Measurements from ENCODE around the gene OR4D1. TPM values are rescaled to one million over a fixed set of nuclear protein-coding genes. Genes with fewer than 3 reads are reported as not detected.
"Not testable (repeated sequence)": the region's sequence is repeated elsewhere in the genome, so short reads cannot be mapped to it uniquely, and the experiment has no call there.

The OR4D1 gene
- total RNA-seq, 2 experiments from 2014 or later = 0.21 to 0.40 TPM

DNA sequence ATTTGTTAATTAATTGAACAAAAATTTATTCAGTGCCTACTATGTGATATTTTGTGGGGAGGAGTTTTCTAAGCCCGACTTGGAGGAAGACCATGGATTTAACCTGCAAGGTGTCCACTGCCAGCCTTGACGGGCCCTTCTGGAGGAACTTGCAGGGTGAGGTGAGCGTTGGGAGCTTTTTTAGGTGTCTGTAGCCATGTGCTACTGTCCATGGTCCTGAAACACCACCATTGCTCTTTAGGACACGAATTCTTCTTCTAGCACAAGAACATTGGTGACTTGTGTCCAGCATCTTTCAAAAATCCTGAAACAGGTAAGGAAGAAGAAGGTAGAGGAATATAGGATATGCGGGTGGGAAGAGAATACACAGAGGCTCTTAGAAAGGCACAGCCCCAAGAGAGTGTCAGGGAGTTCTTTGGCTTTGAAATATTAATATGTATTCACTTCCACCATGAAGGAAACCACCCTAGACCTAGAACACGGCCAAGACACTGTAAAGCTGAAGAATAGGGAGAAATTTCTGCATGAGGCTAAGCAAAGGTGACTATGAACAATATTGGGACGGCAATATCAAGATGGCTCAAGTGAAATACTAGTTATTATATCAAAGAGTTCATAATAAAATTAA lies 27.9 kb upstream of the OR4D1 start:
- peaks cover 6% of the 10 kb centered on the region for H3K4me1 Mint-ChIP-seq (ENCODE audit: low read depth)
- H3K4me3 Mint-ChIP-seq = no peak overlapping the region
- H3K27me3 Mint-ChIP-seq (ENCODE audit: low read depth) = no peaks in the 10 kb centered on the region
- H3K27ac Mint-ChIP-seq = no peak overlapping the region
- H3K36me3 Mint-ChIP-seq (ENCODE audit: low read depth) = no peaks in the 10 kb centered on the region
- CTCF ChIA-PET = no interaction called here
- DNase-seq = peak; percentile 66
- intact Hi-C loops (cut with micrococcal nuclease) = no loop called here
- H3K9me3 Mint-ChIP-seq = no peaks in the 10 kb centered on the region

DNA sequence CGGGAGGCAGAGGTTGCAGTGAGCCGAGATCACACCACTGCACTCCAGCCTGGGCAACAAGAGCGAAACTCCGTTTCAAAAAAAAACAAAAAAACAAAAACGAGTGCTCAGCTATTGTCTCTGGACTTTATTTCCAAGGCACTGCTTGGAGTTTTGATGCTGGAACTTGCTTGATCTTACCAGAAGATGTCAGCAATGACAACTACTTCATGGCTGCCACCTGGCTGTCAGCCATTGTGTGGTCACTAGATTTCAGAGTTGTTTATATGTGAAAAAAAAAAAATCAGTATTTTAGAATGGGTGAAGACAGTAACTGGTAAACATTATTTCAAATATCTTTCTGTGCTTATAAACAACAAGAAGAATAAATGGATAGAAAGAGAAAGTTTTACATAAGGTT lies 26.3 kb upstream of the OR4D1 start:
- DNase-seq = peak; percentile 40
- H3K9me3 Mint-ChIP-seq = no peaks in the 10 kb centered on the region

DNA sequence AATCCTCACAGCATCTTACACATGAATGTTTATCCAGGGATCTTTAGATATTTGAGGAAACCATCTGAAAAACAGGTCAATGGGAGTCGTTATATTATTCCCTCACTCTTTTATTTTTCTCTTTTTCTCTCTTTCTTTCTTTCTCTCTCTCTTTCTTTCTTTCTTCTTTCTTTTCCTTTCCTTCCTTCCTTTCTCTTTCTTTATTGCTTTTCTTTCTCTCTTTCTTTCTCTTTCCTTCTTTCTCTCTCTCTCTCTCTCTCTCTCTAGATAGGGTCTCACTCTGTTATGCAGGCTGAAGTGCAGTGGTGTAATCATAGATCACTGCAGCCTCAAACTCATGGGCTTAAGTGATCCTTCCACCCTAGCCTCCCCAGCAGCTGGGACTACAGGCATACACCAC lies 20.3 kb upstream of the OR4D1 start:
- Mint-ChIP-seq H3K9me3 (peaks cover 2% of the 10 kb centered on the region), H3K27ac (no peak overlapping the region), H3K4me1 (ENCODE audit: low read depth) (no peaks in the 10 kb centered on the region), H3K36me3 (ENCODE audit: low read depth) (no peaks in the 10 kb centered on the region), H3K4me3 (no peak overlapping the region), H3K27me3 (ENCODE audit: low read depth) (no peaks in the 10 kb centered on the region)
- CTCF ChIA-PET = no interaction called here
- intact Hi-C loops (cut with micrococcal nuclease) = no loop called here
- DNase-seq = no peak

More for the DNA sequence above, 26.3 kb upstream of the OR4D1 start:
- CTCF ChIA-PET = interaction anchor here (0.6 to 2.2 kb wide), 8 partner anchors 44 to 1075 kb away, joined by 3 to 17 read pairs (median 4); no protein-coding TSS in a partner anchor
- peaks cover 6% of the 10 kb centered on the region for H3K4me1 Mint-ChIP-seq (ENCODE audit: low read depth)
- no peaks in the 10 kb centered on the region for H3K36me3 Mint-ChIP-seq (ENCODE audit: low read depth)
- no peak overlapping the region for H3K27ac Mint-ChIP-seq
- intact Hi-C loops (cut with micrococcal nuclease) = loop anchor here (1.0 kb wide), 1 partner anchor 50 kb away; no protein-coding TSS in a partner anchor
- no peaks in the 10 kb centered on the region for H3K27me3 Mint-ChIP-seq (ENCODE audit: low read depth)
- no peak overlapping the region for H3K4me3 Mint-ChIP-seq

DNA sequence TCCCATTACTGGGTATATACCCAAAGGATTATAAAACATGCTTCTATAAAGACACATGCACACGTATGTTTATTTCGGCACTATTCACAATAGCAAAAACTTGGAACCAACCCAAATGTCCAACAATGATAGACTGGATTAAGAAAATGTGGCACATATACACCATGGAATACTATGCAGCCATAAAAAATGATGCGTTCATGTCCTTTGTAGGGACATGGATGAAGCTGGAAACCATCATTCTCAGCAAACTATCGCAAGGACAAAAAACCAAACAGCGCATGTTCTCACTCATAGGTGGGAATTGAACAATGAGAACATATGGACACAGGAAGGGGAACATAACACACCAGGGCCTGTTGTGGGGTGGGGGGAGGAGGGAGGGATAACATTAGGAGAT lies 15.5 kb upstream of the OR4D1 start:
- H3K27ac Mint-ChIP-seq; CTCF ChIA-PET; intact Hi-C loops (cut with micrococcal nuclease); H3K4me1 Mint-ChIP-seq (ENCODE audit: low read depth); H3K36me3 Mint-ChIP-seq (ENCODE audit: low read depth); H3K27me3 Mint-ChIP-seq (ENCODE audit: low read depth); DNase-seq; H3K4me3 Mint-ChIP-seq; H3K9me3 Mint-ChIP-seq: not testable (repeated sequence)

DNA sequence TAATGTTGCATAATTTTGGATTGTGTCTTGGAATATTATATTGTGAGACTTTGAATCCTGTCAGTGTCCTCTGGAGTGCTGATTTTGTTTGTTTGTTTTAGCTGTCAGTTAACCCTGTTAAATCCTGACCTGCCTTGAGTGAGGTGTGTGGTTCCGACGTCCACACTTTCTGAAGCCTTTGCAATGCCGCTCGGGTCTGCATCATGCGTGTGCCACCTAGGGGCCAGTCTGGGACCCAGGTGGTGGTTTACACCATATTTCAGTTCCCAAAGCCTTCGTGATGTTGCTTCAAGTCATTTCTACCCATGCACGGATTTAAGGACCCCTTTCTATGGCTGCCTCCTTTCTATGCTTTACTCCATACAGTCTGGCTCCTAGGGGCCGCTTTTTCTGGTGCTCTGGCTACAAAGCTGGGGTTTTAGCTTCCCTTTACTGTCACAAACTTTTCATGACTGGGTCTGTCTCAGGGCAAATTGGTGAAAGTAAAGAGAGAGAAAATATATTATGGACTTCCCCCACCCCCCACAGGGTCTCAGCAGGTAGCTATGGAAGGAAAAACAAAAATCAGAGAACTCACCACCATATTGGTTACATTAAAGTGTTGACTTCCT lies 11.4 kb upstream of the OR4D1 start:
- intact Hi-C loops (cut with micrococcal nuclease) = no loop called here
- DNase-seq = no peak
- H3K4me1 Mint-ChIP-seq (ENCODE audit: low read depth) = no peaks in the 10 kb centered on the region
- no peak overlapping the region for H3K27ac Mint-ChIP-seq
- CTCF ChIA-PET = interaction anchor here (1.7 kb wide), 1 partner anchor 63 kb away, joined by 4 read pairs; no protein-coding TSS in a partner anchor
- no peak overlapping the region for H3K4me3 Mint-ChIP-seq
- H3K36me3 Mint-ChIP-seq (ENCODE audit: low read depth) = no peaks in the 10 kb centered on the region
- H3K9me3 Mint-ChIP-seq = peaks cover 7% of the 10 kb centered on the region
- no peaks in the 10 kb centered on the region for H3K27me3 Mint-ChIP-seq (ENCODE audit: low read depth)

DNA sequence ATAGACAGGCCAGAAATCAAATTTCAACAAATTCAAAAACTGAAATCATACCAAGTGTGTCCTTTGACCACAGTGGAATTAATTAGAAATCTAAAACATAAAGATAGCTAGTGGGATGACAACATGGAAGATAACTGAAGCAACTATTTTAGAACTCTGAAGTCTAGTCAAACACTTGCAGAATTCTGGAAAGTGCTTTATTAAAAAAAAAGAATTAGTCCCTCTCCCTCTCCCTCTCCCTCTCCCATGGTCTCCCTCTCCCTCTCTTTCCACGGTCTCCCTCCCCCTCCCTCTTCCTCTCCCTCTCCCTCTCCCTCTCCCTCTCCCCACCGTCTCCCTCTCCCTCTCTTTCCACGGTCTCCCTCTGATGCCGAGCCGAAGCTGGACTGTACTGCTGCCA lies 6.7 kb upstream of the OR4D1 start:
- no peak overlapping the region for H3K4me3 Mint-ChIP-seq
- intact Hi-C loops (cut with micrococcal nuclease) = no loop called here
- H3K4me1 Mint-ChIP-seq (ENCODE audit: low read depth) = no peaks in the 10 kb centered on the region

DNA sequence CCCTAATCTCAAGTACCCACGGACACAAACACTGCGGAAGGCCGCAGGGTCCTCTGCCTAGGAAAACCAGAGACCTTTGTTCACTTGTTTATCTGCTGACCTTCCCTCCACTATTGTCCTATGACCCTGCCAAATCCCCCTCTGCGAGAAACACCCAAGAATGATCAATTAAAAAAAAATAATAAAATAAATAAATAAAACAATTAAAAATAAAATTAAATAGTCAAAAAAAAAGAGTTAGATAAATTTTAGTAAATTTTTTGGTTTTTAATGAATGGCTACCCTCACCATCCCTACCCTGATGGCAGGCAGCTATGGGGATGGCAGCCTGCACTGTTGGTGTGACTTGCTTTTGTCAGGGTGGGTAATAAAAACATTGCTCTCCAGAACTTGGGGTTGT lies 4.8 kb upstream of the OR4D1 start:
- H3K27me3 Mint-ChIP-seq (ENCODE audit: low read depth); CTCF ChIA-PET; DNase-seq; H3K27ac Mint-ChIP-seq; intact Hi-C loops (cut with micrococcal nuclease); H3K36me3 Mint-ChIP-seq (ENCODE audit: low read depth); H3K4me3 Mint-ChIP-seq; H3K4me1 Mint-ChIP-seq (ENCODE audit: low read depth): not testable (repeated sequence)
- H3K9me3 Mint-ChIP-seq = peaks cover 28% of the 10 kb centered on the region

More for the DNA sequence above, 6.7 kb upstream of the OR4D1 start:
- Mint-ChIP-seq H3K9me3 (peaks cover 24% of the 10 kb centered on the region), H3K36me3 (ENCODE audit: low read depth) (peaks cover 10% of the 10 kb centered on the region), H3K27me3 (ENCODE audit: low read depth) (no peaks in the 10 kb centered on the region), H3K27ac (no peak overlapping the region)
- CTCF ChIA-PET = interaction anchor here (1.1 to 1.2 kb wide), 2 partner anchors 39 to 59 kb away, joined by 3 to 4 read pairs; no protein-coding TSS in a partner anchor
- DNase-seq = no peak

DNA sequence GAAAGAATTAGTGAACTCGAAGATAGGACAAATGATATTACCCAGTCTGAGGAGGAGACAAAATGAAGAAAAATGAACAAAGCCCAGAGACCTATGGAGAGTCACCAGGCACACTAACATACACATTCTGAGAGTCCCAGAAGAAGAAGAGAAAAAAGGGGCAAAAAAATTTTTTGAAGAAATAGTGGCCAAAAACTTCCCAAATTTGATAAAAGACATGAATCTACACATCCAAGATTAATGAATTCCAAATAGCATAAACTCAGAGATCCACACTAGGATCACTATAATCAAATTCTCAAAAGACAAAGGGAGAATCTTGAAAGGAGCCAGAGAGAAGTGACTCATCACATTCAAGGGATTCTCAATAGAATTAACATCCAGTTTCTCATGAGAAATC lies 3.4 kb upstream of the OR4D1 start:
- Mint-ChIP-seq H3K27me3 (ENCODE audit: low read depth) (no peaks in the 10 kb centered on the region), H3K36me3 (ENCODE audit: low read depth) (peaks cover 10% of the 10 kb centered on the region), H3K4me1 (ENCODE audit: low read depth) (no peaks in the 10 kb centered on the region), H3K9me3 (peaks cover 29% of the 10 kb centered on the region), H3K4me3 (no peak overlapping the region), H3K27ac (no peak overlapping the region)
- intact Hi-C loops (cut with micrococcal nuclease) = no loop called here
- DNase-seq = no peak
- CTCF ChIA-PET = interaction anchor here (0.7 kb wide), 1 partner anchor 9 kb away, joined by 3 read pairs; no protein-coding TSS in a partner anchor

DNA sequence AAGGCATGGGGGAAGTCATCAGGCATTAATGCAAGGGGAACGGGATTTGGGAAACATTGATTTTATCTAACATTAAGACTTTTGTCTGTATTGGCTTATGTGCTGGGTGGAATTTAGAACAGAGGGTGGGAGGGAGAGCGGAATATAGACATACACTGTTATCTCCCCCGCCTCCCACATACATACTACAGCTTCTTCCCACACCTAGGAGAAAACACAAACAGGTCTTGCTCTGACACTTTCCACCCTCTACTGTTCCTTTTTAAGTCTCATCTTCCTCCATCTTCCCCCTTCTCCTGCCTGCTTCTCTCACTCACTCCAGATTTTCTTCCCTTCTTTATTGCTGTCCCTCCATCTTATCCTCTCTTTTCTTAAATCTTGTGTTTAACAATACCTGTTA lies 425 bp downstream of the OR4D1 start:
- no peak for DNase-seq
- H3K27ac Mint-ChIP-seq = no peak overlapping the region
- H3K4me3 Mint-ChIP-seq = no peak overlapping the region
- H3K4me1 Mint-ChIP-seq (ENCODE audit: low read depth) = peaks cover 25% of the 10 kb centered on the region
- peaks cover 29% of the 10 kb centered on the region for H3K9me3 Mint-ChIP-seq
- CTCF ChIA-PET = no interaction called here
- intact Hi-C loops (cut with micrococcal nuclease) = no loop called here
- peaks cover 10% of the 10 kb centered on the region for H3K36me3 Mint-ChIP-seq (ENCODE audit: low read depth)
- H3K27me3 Mint-ChIP-seq (ENCODE audit: low read depth) = no peaks in the 10 kb centered on the region

DNA sequence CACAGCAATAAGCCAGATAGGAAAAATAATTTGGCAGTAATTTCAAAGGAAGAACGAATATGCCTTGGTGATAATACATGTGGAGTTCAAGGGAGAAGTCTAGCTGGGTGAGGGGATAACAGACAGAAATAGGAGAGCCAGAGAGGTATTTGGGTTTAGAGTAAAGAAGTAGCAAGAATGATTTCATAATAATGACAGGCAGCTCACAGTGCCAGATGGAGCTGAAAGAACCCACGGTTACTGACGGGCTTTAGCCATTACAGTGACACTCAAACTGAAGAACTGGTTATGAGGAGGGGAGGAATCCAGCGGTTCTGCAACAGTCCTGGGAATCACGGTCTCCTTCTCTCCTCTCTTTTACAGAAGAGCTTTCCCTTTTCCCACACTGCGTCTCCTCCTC lies 2.2 kb downstream of the OR4D1 start:
- H3K4me1 Mint-ChIP-seq (ENCODE audit: low read depth) = peaks cover 38% of the 10 kb centered on the region
- H3K4me3 Mint-ChIP-seq = no peak overlapping the region

DNA sequence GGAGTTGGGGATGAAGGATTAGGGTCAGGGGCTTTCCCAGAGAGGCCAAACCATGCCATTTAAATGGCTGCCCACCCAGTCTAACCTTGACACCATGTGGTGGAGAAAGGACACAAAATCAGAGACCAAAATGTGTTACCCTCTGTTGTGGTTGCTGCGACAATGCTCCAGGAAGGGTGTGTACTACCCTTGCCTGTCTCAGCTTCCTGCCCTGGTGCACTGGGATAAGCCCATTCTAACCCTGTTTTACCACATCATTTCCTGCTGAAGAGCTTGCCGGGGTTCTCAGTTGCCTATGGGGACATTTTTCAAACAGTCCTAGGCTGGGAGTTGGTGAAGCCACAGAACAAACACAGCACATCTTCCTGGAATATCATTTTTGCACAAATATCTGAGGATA lies 4.9 kb downstream of the OR4D1 start:
- H3K27ac Mint-ChIP-seq = peak overlapping the region; percentile 79
- CTCF ChIA-PET = interaction anchor here (2.7 kb wide), 1 partner anchor 19 kb away, joined by 20 read pairs; no protein-coding TSS in a partner anchor
- H3K4me3 Mint-ChIP-seq = peak overlapping the region; percentile 43
- H3K4me1 Mint-ChIP-seq (ENCODE audit: low read depth) = peaks cover 48% of the 10 kb centered on the region
- no peaks in the 10 kb centered on the region for H3K36me3 Mint-ChIP-seq (ENCODE audit: low read depth)
- no peaks in the 10 kb centered on the region for H3K27me3 Mint-ChIP-seq (ENCODE audit: low read depth)
- peaks cover 2% of the 10 kb centered on the region for H3K9me3 Mint-ChIP-seq
- peak; percentile 72 for DNase-seq
- intact Hi-C loops (cut with micrococcal nuclease) = no loop called here

More for the DNA sequence above, 2.2 kb downstream of the OR4D1 start:
- Mint-ChIP-seq H3K27ac (no peak overlapping the region), H3K27me3 (ENCODE audit: low read depth) (no peaks in the 10 kb centered on the region), H3K36me3 (ENCODE audit: low read depth) (peaks cover 1% of the 10 kb centered on the region), H3K9me3 (peaks cover 17% of the 10 kb centered on the region)
- intact Hi-C loops (cut with micrococcal nuclease) = no loop called here
- DNase-seq = no peak
- CTCF ChIA-PET = interaction anchor here (0.6 to 1.2 kb wide), 2 partner anchors 289 to 712 kb away, joined by 3 to 4 read pairs; no protein-coding TSS in a partner anchor

DNA sequence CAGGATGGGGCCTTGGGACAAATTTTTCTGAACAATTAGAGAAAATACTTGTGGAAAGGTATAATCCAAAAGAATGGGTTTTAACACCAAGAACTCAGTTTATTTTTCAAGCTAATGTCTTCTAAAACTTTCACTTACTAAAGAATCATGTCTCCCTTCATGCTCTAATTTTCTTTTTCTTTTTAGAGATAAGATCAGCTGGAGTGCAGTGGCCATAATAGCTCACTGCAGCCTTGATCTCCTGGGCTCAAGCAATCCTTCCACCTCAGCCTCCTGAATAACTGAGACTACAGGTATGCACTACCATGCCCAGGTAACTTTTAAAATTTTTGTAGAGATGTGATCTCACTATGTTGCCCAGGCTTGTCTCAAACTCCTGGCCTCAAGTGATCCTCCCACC lies 5.5 kb downstream of the OR4D1 start:
- Mint-ChIP-seq H3K9me3 (no peaks in the 10 kb centered on the region), H3K36me3 (ENCODE audit: low read depth) (no peaks in the 10 kb centered on the region), H3K27ac (peak overlapping the region; percentile 79), H3K4me3 (no peak overlapping the region), H3K27me3 (ENCODE audit: low read depth) (no peaks in the 10 kb centered on the region), H3K4me1 (ENCODE audit: low read depth) (peaks cover 48% of the 10 kb centered on the region)
- intact Hi-C loops (cut with micrococcal nuclease) = no loop called here
- no peak for DNase-seq
- CTCF ChIA-PET = interaction anchor here (2.7 kb wide), 1 partner anchor 18 kb away, joined by 20 read pairs; no protein-coding TSS in a partner anchor

Measured in activated naive CD4-positive, alpha-beta T cell treated with anti-CD3 and anti-CD28 coated beads for 36 hours (primary cell).